Measurements from ENCODE around the gene CDC42EP2.

CDC42EP2 gene

GRCh38 chr11:65287601-65288000 is 27.1 kb upstream of the CDC42EP2 start:
- Histone ChIP-seq H3K27me3 (replicated peaks; ENCODE audit: control insufficient read depth, insufficient read depth, low read length) (no peaks in the 10 kb centered on the region), H3K4me3 (replicated peaks; ENCODE audit: low read depth, low read length) (no peak overlapping the region), H3K36me3 (ENCODE audit: control insufficient read depth, insufficient read depth, low read length) (peaks cover 26% of the 10 kb centered on the region)
- no peak for DNase-seq (ENCODE audit: extremely low read depth, insufficient read length)
- TF ChIP-seq CTCF (IDR thresholded peaks at IDR 0.05; ENCODE audit: insufficient read depth, low read length, poor library complexity, severe bottlenecking) = no peak

- Histone ChIP-seq H3K27me3 (replicated peaks; ENCODE audit: control insufficient read depth, insufficient read depth, low read length) (no peaks in the 10 kb centered on the region), H3K4me3 (replicated peaks; ENCODE audit: low read depth, low read length) (no peak overlapping the region), H3K36me3 (ENCODE audit: control insufficient read depth, insufficient read depth, low read length) (peaks cover 30% of the 10 kb centered on the region)
- no peak for DNase-seq (ENCODE audit: extremely low read depth, insufficient read length)
- TF ChIP-seq CTCF (IDR thresholded peaks at IDR 0.05; ENCODE audit: insufficient read depth, low read length, poor library complexity, severe bottlenecking) = no peak
Measured at GRCh38 chr11:65288706-65289536, 25.7 kb upstream of the CDC42EP2 start.

GRCh38 chr11:65290448-65291165 is 24.1 kb upstream of the CDC42EP2 start:
- no peak overlapping the region for H3K4me3 ChIP-seq (replicated peaks; ENCODE audit: low read depth, low read length)
- peaks cover 41% of the 10 kb centered on the region for H3K36me3 ChIP-seq (ENCODE audit: control insufficient read depth, insufficient read depth, low read length)
- DNase-seq (ENCODE audit: extremely low read depth, insufficient read length) = no peak
- no peaks in the 10 kb centered on the region for H3K27me3 ChIP-seq (replicated peaks; ENCODE audit: control insufficient read depth, insufficient read depth, low read length)
- no peak for TF ChIP-seq CTCF (IDR thresholded peaks at IDR 0.05; ENCODE audit: insufficient read depth, low read length, poor library complexity, severe bottlenecking)

- TF ChIP-seq CTCF (IDR thresholded peaks at IDR 0.05; ENCODE audit: insufficient read depth, low read length, poor library complexity, severe bottlenecking) = no peak
- H3K4me3 ChIP-seq (replicated peaks; ENCODE audit: low read depth, low read length) = no peak overlapping the region
- no peak for DNase-seq (ENCODE audit: extremely low read depth, insufficient read length)
- peaks cover 44% of the 10 kb centered on the region for H3K36me3 ChIP-seq (ENCODE audit: control insufficient read depth, insufficient read depth, low read length)
- no peaks in the 10 kb centered on the region for H3K27me3 ChIP-seq (replicated peaks; ENCODE audit: control insufficient read depth, insufficient read depth, low read length)
Measured at GRCh38 chr11:65291613-65292012, 23.1 kb upstream of the CDC42EP2 start.

GRCh38 chr11:65292890-65293289 is 21.8 kb upstream of the CDC42EP2 start:
- Histone ChIP-seq H3K36me3 (ENCODE audit: control insufficient read depth, insufficient read depth, low read length) (peaks cover 37% of the 10 kb centered on the region), H3K4me3 (replicated peaks; ENCODE audit: low read depth, low read length) (no peak overlapping the region), H3K27me3 (replicated peaks; ENCODE audit: control insufficient read depth, insufficient read depth, low read length) (no peaks in the 10 kb centered on the region)
- DNase-seq (ENCODE audit: extremely low read depth, insufficient read length) = no peak
- TF ChIP-seq CTCF (IDR thresholded peaks at IDR 0.05; ENCODE audit: insufficient read depth, low read length, poor library complexity, severe bottlenecking) = no peak
